Lung (tissue), 12 donors: Measurements from ENCODE around the gene NBL1. TPM values are rescaled to one million over a fixed set of nuclear protein-coding genes. Genes with fewer than 3 reads are reported as not detected.

Experiments
- ATAC-seq: fragments of 200-7000 bp; cut with Tn5 transposase; one replicate; pipeline ENCODE4 v1.9.1; 2020; ENCODE audit warnings: moderate number of reproducible peaks; ENCODE audit not compliant: insufficient read depth, low FRiP score
- DNase-seq, 3 donors: peaks; one replicate each; pipeline ENCODE4 v3.0.0-alpha.2; 2013 to 2017
- H3K27ac ChIP-seq, 2 donors: one replicate each; pipeline ENCODE4 v1.5.1; 2013; ENCODE audit warnings: mild to moderate bottlenecking in 2 of 2, moderate library complexity in 2 of 2, control low read depth in 1 of 2, inconsistent platforms in 1 of 2, low read depth in 1 of 2, low read length in 1 of 2
- H3K27me3 ChIP-seq, 3 donors: one replicate each; pipeline ENCODE4 v1.5.1; 2013; ENCODE audit warnings: low read length in 2 of 3; ENCODE audit not compliant: control insufficient read depth in 3 of 3, insufficient read depth in 3 of 3
- H3K36me3 ChIP-seq, 4 donors: one replicate each; pipeline ENCODE4 v1.5.1; 2013; ENCODE audit warnings: low read length in 4 of 4, mild to moderate bottlenecking in 1 of 4, moderate library complexity in 1 of 4; ENCODE audit not compliant: control insufficient read depth in 4 of 4, insufficient read depth in 4 of 4
- H3K4me1 ChIP-seq, 5 donors: one replicate each; pipeline ENCODE4 v1.5.1; 2013; ENCODE audit warnings: low read length in 5 of 5, mild to moderate bottlenecking in 2 of 5, moderate library complexity in 1 of 5; ENCODE audit not compliant: control insufficient read depth in 5 of 5, insufficient read depth in 5 of 5
- H3K4me3 ChIP-seq: one replicate; pipeline ENCODE4 v1.5.1; 2013; ENCODE audit warnings: mild to moderate bottlenecking, control low read depth, moderate library complexity
- H3K9ac ChIP-seq, 2 donors: one replicate each; pipeline ENCODE4 v1.5.1; 2013; ENCODE audit warnings: low read length in 2 of 2, control low read depth in 1 of 2; ENCODE audit not compliant: insufficient read depth in 1 of 2
- H3K9me3 ChIP-seq, 4 donors: one replicate each; pipeline ENCODE4 v1.5.1; 2013; ENCODE audit warnings: low read length in 3 of 4, mild to moderate bottlenecking in 1 of 4, moderate library complexity in 1 of 4; ENCODE audit not compliant: control insufficient read depth in 4 of 4, insufficient read depth in 3 of 4
- WGBS, 2 donors: extraction: QIAGEN DNeasy Blood & Tissue Kit; methylation state at CpG; one replicate each; pipeline ENCODE4 v1.1.7; 2013; 5-methylcytosine and 5-hydroxymethylcytosine counted together
- polyA plus RNA-seq, 2 donors: library from polyadenylated mRNA; stranded (reverse); fragments of 200-250 nt; gene quantifications; one replicate each; pipeline ENCODE4 v1.2.1, GENCODE V29; 2013
- total RNA-seq, 2 donors: library from RNA; depleted of rRNA in 1 of 2; stranded (reverse); fragments of >200 nt in 1 of 2; gene quantifications; one replicate each; pipeline ENCODE4 v1.2.1, GENCODE V29; 2014 to 2021
- TF ChIP-seq, protein P1 (sequence below): IDR thresholded peaks from 2 replicates; pipeline ENCODE4 v1.5.1; 2012; ENCODE audit warnings: mild to moderate bottlenecking; ENCODE audit errors: control extremely low read depth, extremely low read depth
- donor health status: control.
- donor health status: control.
- donor health status: Bipolar disorder and iron deficiency.
- donor health status: healthy.
- donor health status: DM: yes; HTN: yes; CAD: no.

NBL1 gene
- total and polyA plus RNA-seq, 4 donors, result 48.0 to 133 (median 104) TPM

- no peak for DNase-seq
- no peak overlapping the region for H3K4me3 ChIP-seq
- H3K9me3 ChIP-seq, result peaks cover 0 to 5% (median 0%) of the 10 kb centered on the region in 4 donors
- H3K4me1 ChIP-seq, result peaks cover 0 to 1% (median 0%) of the 10 kb centered on the region in 5 donors
- H3K27me3 ChIP-seq, result peaks cover 10 to 47% (median 11%) of the 10 kb centered on the region in 3 donors
- H3K36me3 ChIP-seq, result no peaks in the 10 kb centered on the region
- H3K9ac ChIP-seq, result no peak overlapping the region
- H3K27ac ChIP-seq, result no peak overlapping the region
- 74 to 75% methylated on average over 8 of the region's 8 CpGs for WGBS, 2 donors
- TF ChIP-seq, protein P1, sequence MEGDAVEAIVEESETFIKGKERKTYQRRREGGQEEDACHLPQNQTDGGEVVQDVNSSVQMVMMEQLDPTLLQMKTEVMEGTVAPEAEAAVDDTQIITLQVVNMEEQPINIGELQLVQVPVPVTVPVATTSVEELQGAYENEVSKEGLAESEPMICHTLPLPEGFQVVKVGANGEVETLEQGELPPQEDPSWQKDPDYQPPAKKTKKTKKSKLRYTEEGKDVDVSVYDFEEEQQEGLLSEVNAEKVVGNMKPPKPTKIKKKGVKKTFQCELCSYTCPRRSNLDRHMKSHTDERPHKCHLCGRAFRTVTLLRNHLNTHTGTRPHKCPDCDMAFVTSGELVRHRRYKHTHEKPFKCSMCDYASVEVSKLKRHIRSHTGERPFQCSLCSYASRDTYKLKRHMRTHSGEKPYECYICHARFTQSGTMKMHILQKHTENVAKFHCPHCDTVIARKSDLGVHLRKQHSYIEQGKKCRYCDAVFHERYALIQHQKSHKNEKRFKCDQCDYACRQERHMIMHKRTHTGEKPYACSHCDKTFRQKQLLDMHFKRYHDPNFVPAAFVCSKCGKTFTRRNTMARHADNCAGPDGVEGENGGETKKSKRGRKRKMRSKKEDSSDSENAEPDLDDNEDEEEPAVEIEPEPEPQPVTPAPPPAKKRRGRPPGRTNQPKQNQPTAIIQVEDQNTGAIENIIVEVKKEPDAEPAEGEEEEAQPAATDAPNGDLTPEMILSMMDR, result no peak
- ATAC-seq, result no peak
Observed at GRCh38 chr1:19668888-19669287, 24.8 kb downstream of the NBL1 start.

DNA sequence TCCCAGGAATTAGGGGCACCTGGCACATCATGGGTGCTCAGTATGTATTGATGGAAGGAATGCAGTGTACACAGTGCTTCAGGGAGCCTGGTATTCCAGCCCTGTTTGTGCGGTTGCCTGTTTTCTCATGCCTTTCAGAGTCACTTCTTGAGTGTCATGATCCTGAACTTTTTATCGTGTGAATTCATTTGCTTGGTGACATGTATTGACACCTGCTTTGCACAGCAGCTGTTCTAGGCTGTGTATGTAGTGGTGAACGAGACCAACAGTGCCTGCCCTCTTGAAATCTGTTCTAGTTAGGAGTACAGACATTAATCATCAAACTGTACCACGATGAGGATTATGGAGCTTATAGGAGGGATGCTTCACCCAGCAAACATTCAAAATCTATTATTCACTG lies 26.7 kb downstream of the NBL1 start:
- DNase-seq, result no peak
- Histone ChIP-seq H3K9me3 (no peaks in the 10 kb centered on the region), H3K4me3 (no peak overlapping the region), H3K27me3 (peaks cover 4 to 35% (median 5%) of the 10 kb centered on the region in 3 donors), H3K9ac (no peak overlapping the region), H3K36me3 (no peaks in the 10 kb centered on the region), H3K27ac (no peak overlapping the region), H3K4me1 (no peaks in the 10 kb centered on the region)
- WGBS, 2 donors, result 61 to 71% methylated on average over 4 of the region's 4 CpGs
- TF ChIP-seq, protein P1, result no peak
- no peak for ATAC-seq

DNA sequence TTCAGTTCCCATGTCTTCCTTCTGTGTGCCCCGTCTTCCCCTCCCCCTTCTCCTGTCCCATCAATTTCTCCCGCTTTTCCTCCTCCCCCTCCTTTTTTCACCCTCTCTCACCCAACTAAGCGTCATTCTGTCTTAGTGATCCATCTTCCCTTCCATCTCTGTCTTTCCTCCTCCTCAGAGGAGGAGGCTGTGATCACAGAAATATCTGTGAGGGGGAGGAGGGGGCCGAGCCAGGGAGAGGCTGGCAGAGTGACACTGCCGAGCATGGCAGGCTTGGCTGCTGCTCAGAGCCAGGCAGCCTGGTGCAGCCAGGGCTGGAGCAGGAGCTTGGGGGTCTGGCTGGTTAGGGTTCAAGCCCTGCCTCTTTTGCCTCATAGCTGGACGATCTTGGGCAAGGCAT lies 28.1 kb downstream of the NBL1 start:
- WGBS, 2 donors, result 41 to 56% methylated on average over 6 of the region's 6 CpGs
- H3K27me3 ChIP-seq, result peaks cover 0 to 20% (median 4%) of the 10 kb centered on the region in 3 donors
- no peak overlapping the region for H3K27ac ChIP-seq
- H3K9ac ChIP-seq, result no peak overlapping the region
- no peak overlapping the region for H3K4me3 ChIP-seq
- TF ChIP-seq, protein P1, result no peak
- no peak for DNase-seq
- no peaks in the 10 kb centered on the region for H3K9me3 ChIP-seq
- no peaks in the 10 kb centered on the region for H3K4me1 ChIP-seq
- H3K36me3 ChIP-seq, result no peaks in the 10 kb centered on the region
- no peak for ATAC-seq

- ATAC-seq (no peak), DNase-seq (no peak)
- Histone ChIP-seq H3K36me3 (no peaks in the 10 kb centered on the region), H3K4me3 (no peak overlapping the region), H3K27me3 (peaks cover 0 to 3% (median 0%) of the 10 kb centered on the region in 3 donors), H3K27ac (no peak overlapping the region), H3K9ac (no peak overlapping the region), H3K4me1 (no peaks in the 10 kb centered on the region), H3K9me3 (no peaks in the 10 kb centered on the region)
- 72 to 76% methylated on average over 5 of the region's 5 CpGs for WGBS, 2 donors
- TF ChIP-seq, protein P1, result no peak
Observed at GRCh38 chr1:19675797-19676196, 31.7 kb downstream of the NBL1 start.
